GM19455 (cell line): ENCODE results near the gene APOC4.
"Not testable (repeated sequence)": the region's sequence is repeated elsewhere in the genome, so short reads cannot be mapped to it uniquely, and the experiment has no call there.

Experiments used
- ATAC-seq: cut with Tn5 transposase; IDR thresholded peaks from one replicate; pipeline ENCODE4 v1.9.1; 2021; ENCODE audit not compliant: unreplicated experiment

Gene APOC4

GRCh38 chr19:44957526-44957925, 15.5 kb downstream of the APOC4 start:
- ATAC-seq: no peak

- ATAC-seq: no peak
Observed at GRCh38 chr19:44958090-44958489, 16.1 kb downstream of the APOC4 start.

- no peak for ATAC-seq
Observed at GRCh38 chr19:44959691-44960090, 17.7 kb downstream of the APOC4 start.

GRCh38 chr19:44960906-44961728, 19.1 kb downstream of the APOC4 start:
- no peak for ATAC-seq

GRCh38 chr19:44961821-44962220, 19.8 kb downstream of the APOC4 start:
- ATAC-seq: no peak

- no peak for ATAC-seq
Observed at GRCh38 chr19:44968118-44968517, 26.1 kb downstream of the APOC4 start.

GRCh38 chr19:44968670-44969069, 26.6 kb downstream of the APOC4 start:
- no peak for ATAC-seq

- no peak for ATAC-seq
Observed at GRCh38 chr19:44969437-44969836, 27.4 kb downstream of the APOC4 start.

- not testable (repeated sequence) for ATAC-seq
Observed at GRCh38 chr19:44971451-44971850, 29.4 kb downstream of the APOC4 start.

- ATAC-seq: no peak
Observed at GRCh38 chr19:44972802-44973201, 30.8 kb downstream of the APOC4 start.

- ATAC-seq: no peak
Observed at GRCh38 chr19:44973982-44974735, 32.1 kb downstream of the APOC4 start.

GRCh38 chr19:44974857-44975256, 32.8 kb downstream of the APOC4 start:
- no peak for ATAC-seq

- no peak for ATAC-seq
Observed at GRCh38 chr19:44975444-44975843, 33.4 kb downstream of the APOC4 start.

GRCh38 chr19:44984005-44984404, 42.0 kb downstream of the APOC4 start:
- no peak for ATAC-seq

- no peak for ATAC-seq
Observed at GRCh38 chr19:44985445-44985844, 43.4 kb downstream of the APOC4 start.

- no peak for ATAC-seq
Observed at GRCh38 chr19:44986389-44986788, 44.4 kb downstream of the APOC4 start.

- ATAC-seq: no peak
Observed at GRCh38 chr19:44987148-44987675, 45.2 kb downstream of the APOC4 start.

GRCh38 chr19:44988273-44988672, 46.2 kb downstream of the APOC4 start:
- no peak for ATAC-seq

GRCh38 chr19:44988896-44989556, 47.0 kb downstream of the APOC4 start:
- ATAC-seq: no peak

GRCh38 chr19:44990459-44990858, 48.4 kb downstream of the APOC4 start:
- no peak for ATAC-seq

- ATAC-seq: no peak
Observed at GRCh38 chr19:44990966-44991365, 48.9 kb downstream of the APOC4 start.
